Motor neuron (in vitro differentiated cells): ENCODE data around the gene DDX49. TPM values are rescaled to one million over a fixed set of nuclear protein-coding genes. Genes with fewer than 3 reads are reported as not detected.

Source experiments
- ATAC-seq, 8 experiments: fragments of 200-7000 bp; cut with Tn5 transposase; replicated peaks in 6 of 8; 2 replicates each; pipeline ENCODE4 v1.8.0; 2021; ENCODE audit warnings: mild to moderate bottlenecking in 8 of 8, moderate library complexity in 8 of 8
- H3K27ac ChIP-seq, 2 donors: fragments of 250-450 bp; sonication (Bioruptor Pico); 2 replicates each; pipeline ENCODE4 v1.9.0; 2021; ENCODE audit warnings: antibody characterized with exemption in 2 of 2, mild to moderate bottlenecking in 2 of 2, moderate library complexity in 1 of 2
- H3K4me1 ChIP-seq, 2 donors: fragments of 250-450 bp; sonication (Bioruptor Pico); replicated peaks in 1 of 2; 2 replicates each; pipeline ENCODE4 v1.6.1; 2021; ENCODE audit warnings: antibody characterized with exemption in 2 of 2, mild to moderate bottlenecking in 2 of 2, moderate library complexity in 1 of 2
- H3K4me3 ChIP-seq, 5 donors: fragments of 250-450 bp; sonication (Bioruptor Pico); 2 replicates each; pipeline ENCODE4 v1.9.0; 2021; ENCODE audit warnings: antibody characterized with exemption in 5 of 5, mild to moderate bottlenecking in 5 of 5, moderate library complexity in 4 of 5
- WGBS, 10 experiments: fragments of 450-650 bp; shearing (Covaris generic); methylation state at CpG; one replicate each; pipeline ENCODE4 v1.0.0; 2022; 5-methylcytosine and 5-hydroxymethylcytosine counted together
- in situ Hi-C, 9 experiments: fragments of 400-800 bp; cut with MboI; loops; one replicate each; pipeline ENCODE4 v1.15.0; 2021; ENCODE audit warnings: low sequenced_read_pairs in 9 of 9, low pct_unique_long_range_greater_than_20kb in 2 of 9; ENCODE audit not compliant: unreplicated experiment in 9 of 9
- total RNA-seq, 8 experiments: library from RNA; unstranded; fragments of 300-600 nt; gene quantifications; 2 replicates each; pipeline versions ENCODE4 v1.2.3 to v1.2.4, GENCODE V29; 2022

The DDX49 gene
- total RNA-seq, 8 experiments from 2014 or later, result 52.7 to 95.5 (median 67.7) TPM

DNA sequence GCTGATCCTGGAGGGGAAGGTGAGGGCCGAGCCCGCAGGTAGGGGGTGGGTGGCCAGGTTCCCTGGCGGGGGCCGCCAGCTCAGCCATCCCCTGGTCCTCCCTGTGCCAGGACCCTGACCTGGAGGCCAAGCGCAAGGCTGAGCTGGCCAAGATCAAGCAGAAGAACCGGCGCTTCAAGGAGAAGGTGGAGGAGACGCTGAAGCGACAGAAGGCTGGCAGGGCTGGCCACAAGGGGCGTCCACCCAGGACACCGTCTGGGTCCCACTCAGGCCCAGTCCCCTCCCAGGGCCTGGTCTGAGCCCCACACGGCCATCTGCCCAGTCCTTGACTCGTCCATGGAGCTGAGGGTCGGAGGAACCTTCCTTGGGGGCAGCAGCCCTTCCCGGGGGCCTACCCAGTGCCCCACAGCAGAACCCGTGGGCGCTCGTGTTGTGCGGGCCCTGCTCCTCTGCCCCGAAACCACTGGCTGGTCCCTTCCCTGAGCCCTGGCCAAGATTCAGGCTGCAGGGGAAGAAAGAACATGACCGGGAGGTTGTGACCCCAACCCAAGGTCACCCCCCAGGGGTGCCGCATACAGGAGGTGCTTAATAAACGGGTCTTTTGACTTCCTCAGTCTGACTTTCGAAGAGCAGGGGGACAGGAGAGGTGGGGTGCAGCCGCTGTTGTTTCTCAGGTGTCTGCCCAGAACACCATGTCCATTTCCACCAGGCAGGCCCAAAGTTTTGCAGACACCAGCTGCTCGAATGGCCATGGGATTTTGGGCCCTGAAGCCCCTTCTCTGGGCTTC lies 8.7 kb downstream of the DDX49 start:
- Histone ChIP-seq H3K4me3 (no peak overlapping the region), H3K4me1 (peaks cover 0 to 3% of the 10 kb centered on the region in 2 donors), H3K27ac (no peak overlapping the region)
- 100% methylated on average over 1 of the region's 26 CpGs; no CpG with 5 or more reads in 8 of the 10 experiments for WGBS, 10 experiments
- ATAC-seq, result no peak
- in situ Hi-C loops, result no loop called here

- H3K4me3 ChIP-seq, result no peak overlapping the region
- in situ Hi-C loops, result no loop called here
- H3K4me1 ChIP-seq, result peaks cover 0 to 5% of the 10 kb centered on the region in 2 donors
- H3K27ac ChIP-seq, result no peak overlapping the region
- ATAC-seq, result no peak
- WGBS, 10 experiments, result 94 to 98% methylated on average over 7 to 8 of the region's 25 CpGs; no CpG with 5 or more reads in 8 of the 10 experiments
Observed at GRCh38 chr19:18929311-18929710, 9.8 kb downstream of the DDX49 start.

GRCh38 chr19:18931316-18932162 lies 12.0 kb downstream of the DDX49 start:
- no peak for ATAC-seq
- in situ Hi-C loops, result no loop called here
- no peak overlapping the region for H3K27ac ChIP-seq

GRCh38 chr19:18932216-18932841 lies 12.8 kb downstream of the DDX49 start:
- Histone ChIP-seq H3K4me1 (peaks cover 0 to 5% of the 10 kb centered on the region in 2 donors), H3K4me3 (peak overlapping the region; percentile 13 to 29 (median 27)), H3K27ac (no peak overlapping the region)
- in situ Hi-C loops, result no loop called here
- 34% methylated on average over 4 of the region's 37 CpGs; no CpG with 5 or more reads in 9 of the 10 experiments for WGBS, 10 experiments
- peak; percentile 45 to 91 (median 88) for ATAC-seq

More at GRCh38 chr19:18931316-18932162, 12.0 kb downstream of the DDX49 start:
- WGBS, 10 experiments, result 93 to 100% (median 100%) methylated on average over 1 to 5 of the region's 34 CpGs; no CpG with 5 or more reads in 7 of the 10 experiments
- H3K4me1 ChIP-seq, result peaks cover 0 to 5% of the 10 kb centered on the region in 2 donors
- H3K4me3 ChIP-seq, result no peak overlapping the region

GRCh38 chr19:18933297-18933696 lies 13.8 kb downstream of the DDX49 start:
- no peak overlapping the region for H3K4me3 ChIP-seq
- in situ Hi-C loops, result no loop called here
- 42 to 95% (median 79%) methylated on average over 1 to 6 of the region's 13 CpGs; no CpG with 5 or more reads in 4 of the 10 experiments for WGBS, 10 experiments
- H3K27ac ChIP-seq, result no peak overlapping the region
- H3K4me1 ChIP-seq, result peaks cover 0 to 5% of the 10 kb centered on the region in 2 donors
- no peak for ATAC-seq

DNA sequence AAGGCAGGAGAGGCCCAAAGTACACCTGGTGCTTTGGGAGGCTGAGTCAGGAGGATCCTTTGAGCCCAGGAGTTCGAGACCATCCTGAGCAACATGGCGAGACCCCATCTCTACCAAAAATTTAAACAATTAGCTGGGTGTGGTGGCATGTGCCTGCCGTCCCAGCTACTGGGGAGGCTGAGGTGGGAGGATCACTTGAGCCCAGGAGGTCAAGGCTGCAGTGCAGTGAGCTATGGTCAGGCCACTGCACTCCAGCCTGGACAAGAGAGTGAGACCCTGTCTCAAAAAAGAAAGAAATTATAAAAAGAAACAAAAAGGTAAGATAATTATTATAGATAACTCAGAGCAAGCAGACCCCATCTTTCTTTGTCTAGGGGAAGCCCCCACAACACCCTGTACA lies 19.6 kb downstream of the DDX49 start:
- in situ Hi-C loops, result no loop called here
- no peak for ATAC-seq
- Histone ChIP-seq H3K4me3 (no peak overlapping the region), H3K4me1 (peaks cover 6 to 7% of the 10 kb centered on the region in 2 donors), H3K27ac (no peak overlapping the region)
- 83 to 100% (median 88%) methylated on average over 1 to 2 of the region's 3 CpGs; no CpG with 5 or more reads in 5 of the 10 experiments for WGBS, 10 experiments

DNA sequence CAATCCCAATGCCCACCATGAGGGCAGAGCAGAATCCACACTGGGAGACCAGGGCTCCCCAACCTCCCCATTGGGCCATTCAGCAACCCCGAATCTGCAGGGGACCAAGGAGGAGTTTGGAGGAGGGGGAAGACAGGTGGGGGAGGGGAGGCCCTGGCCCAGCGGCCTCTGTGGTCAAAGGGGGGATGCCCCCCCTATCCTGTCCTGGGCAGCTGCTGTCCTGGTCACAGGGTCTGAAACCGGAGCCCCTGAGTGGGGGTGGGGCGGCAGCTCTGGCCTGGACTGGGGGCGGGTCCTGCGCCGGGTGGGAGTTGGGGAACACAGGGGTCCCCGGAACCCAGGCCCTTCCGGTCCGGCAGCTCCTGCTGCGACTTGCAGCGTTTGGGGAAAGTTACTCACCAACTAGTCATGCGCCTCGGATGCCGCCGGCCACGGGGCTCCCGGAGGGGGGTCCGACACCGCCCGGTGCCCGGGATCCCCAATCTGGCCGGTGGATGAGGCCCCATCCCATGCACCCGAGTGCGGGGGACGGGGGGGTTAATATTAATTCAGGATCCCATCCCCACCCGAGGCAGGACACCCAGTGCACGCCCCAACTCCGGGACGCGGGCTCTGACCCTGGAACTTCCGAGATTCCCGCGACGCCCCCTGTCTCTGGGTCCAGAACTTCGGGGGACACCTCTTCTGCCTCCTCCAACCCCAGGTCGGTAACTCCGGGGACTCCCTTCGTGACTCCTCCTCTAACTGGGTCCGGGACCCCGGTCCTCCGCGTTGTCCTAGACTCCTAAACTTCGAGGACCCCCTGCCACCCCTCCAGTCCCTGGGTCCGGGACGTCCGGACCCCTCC lies 20.6 kb downstream of the DDX49 start:
- Histone ChIP-seq H3K4me1 (peaks cover 6 to 7% of the 10 kb centered on the region in 2 donors), H3K27ac (no peak overlapping the region), H3K4me3 (peak overlapping the region; percentile 53 to 77 (median 66))
- ATAC-seq, result peak; percentile 13 to 54 (median 36)
- in situ Hi-C loops, result no loop called here
- 0% methylated on average over 6 of the region's 47 CpGs; no CpG with 5 or more reads in 9 of the 10 experiments for WGBS, 10 experiments

DNA sequence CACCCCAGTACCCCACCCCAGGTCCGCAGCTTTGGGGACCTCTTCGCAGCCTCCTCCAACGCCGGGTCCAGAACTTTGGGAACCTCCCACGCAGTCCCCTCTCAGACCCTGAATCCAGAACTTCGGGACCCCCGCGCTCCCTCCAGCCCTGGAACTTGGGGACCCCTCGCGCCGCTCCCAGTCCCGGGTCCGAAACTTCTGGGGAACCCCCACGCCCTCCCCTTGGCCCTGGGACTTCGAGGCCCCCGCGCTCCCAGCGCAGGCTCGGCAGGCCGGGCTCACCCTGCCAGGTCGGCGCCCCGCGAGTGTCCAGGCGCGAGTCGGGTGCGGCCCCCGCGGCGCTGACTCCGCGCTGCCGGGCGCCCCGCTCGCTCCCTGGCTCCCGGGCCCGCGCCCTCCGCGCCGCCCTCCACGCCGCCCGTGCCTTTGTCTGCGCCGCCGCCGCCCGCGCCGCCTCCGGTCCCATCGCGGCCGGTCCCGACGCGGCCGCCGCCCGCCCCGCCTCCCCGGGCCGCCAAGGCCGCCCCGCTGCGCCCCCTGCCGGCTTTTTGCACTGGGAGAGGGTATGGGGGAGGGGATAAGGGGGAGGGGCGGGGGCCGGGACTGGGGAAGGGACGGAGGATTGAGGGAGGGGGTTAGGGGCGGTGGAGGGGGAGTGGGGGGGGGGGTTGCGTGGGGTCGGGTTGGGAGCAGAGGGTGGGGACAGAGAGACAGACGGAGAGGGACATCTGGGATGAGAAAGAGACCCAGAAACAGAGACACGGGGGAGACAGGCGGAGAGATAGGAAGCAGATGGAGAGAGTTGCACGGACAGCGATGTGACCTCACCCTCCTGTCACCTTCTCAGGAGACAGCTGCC lies 21.5 kb downstream of the DDX49 start, which contains the start of gene HOMER3:
Gene HOMER3 (minus strand): TSS at position 449 of the 859 bp plus-strand sequence. CDS start 2,235 bp downstream, outside the sequence.
- in situ Hi-C loops, result no loop called here
- Histone ChIP-seq H3K27ac (peak within 1 kb of the TSS in 1 of 2 donors; percentile 35), H3K4me1 (peaks cover 6 to 7% of the 10 kb centered on the region in 2 donors), H3K4me3 (peak within 1 kb of the TSS; percentile 53 to 77 (median 66))
- WGBS, 10 experiments, result no CpG with 5 or more reads among the region's 81 CpGs
- ATAC-seq, result peak; percentile 79 to 93 (median 85)

- ATAC-seq, result no peak
- in situ Hi-C loops, result no loop called here
- H3K4me3 ChIP-seq, result peak overlapping the region; percentile 53 to 77 (median 66)
- peaks cover 6 to 7% of the 10 kb centered on the region in 2 donors for H3K4me1 ChIP-seq
- 28 to 80% (median 67%) methylated on average over 1 to 3 of the region's 18 CpGs; no CpG with 5 or more reads in 2 of the 10 experiments for WGBS, 10 experiments
- no peak overlapping the region for H3K27ac ChIP-seq
Observed at GRCh38 chr19:18941628-18942354, 22.3 kb downstream of the DDX49 start.

DNA sequence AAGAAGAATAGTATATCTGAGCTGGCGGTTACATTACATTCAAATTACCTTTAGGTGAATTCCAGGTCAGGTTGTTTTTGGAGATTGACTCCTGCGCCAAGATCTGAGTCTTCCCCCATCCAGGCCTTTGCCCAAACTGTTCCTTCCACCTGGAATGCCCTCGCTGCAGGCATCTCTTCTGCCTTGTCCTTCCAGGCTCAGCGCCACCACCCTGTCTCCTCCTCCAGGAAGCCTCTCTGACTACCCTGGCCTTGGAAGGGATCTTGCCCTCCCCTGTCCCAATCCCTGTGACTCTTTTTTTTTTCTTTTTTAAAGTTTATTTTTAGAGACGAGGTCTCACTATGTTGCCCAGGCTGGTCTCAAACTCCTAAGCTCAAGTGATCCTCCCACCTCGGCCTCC lies 23.2 kb downstream of the DDX49 start:
- WGBS, 10 experiments, result 76 to 100% (median 85%) methylated on average over 1 to 6 of the region's 6 CpGs; no CpG with 5 or more reads in 3 of the 10 experiments
- H3K4me3 ChIP-seq, result no peak overlapping the region
- no peak overlapping the region for H3K27ac ChIP-seq
- in situ Hi-C loops, result no loop called here
- peaks cover 6 to 7% of the 10 kb centered on the region in 2 donors for H3K4me1 ChIP-seq
- no peak for ATAC-seq

GRCh38 chr19:18943465-18943864 lies 23.9 kb downstream of the DDX49 start:
- Histone ChIP-seq H3K4me3 (no peak overlapping the region), H3K4me1 (peaks cover 6 to 7% of the 10 kb centered on the region in 2 donors), H3K27ac (no peak overlapping the region)
- WGBS, 10 experiments, result 50 to 100% (median 83%) methylated on average over 1 to 4 of the region's 4 CpGs; no CpG with 5 or more reads in 4 of the 10 experiments
- in situ Hi-C loops, result no loop called here
- no peak for ATAC-seq
